Measurements from ENCODE around the gene EFCC1. TPM values are rescaled to one million over a fixed set of nuclear protein-coding genes. Genes with fewer than 3 reads are reported as not detected.
"Not testable (repeated sequence)": the region's sequence is repeated elsewhere in the genome, so short reads cannot be mapped to it uniquely, and the experiment has no call there.

Gene EFCC1
- total RNA-seq, 1 experiment from 2014 or later = not detected

GRCh38 chr3:129085818-129086217, 84.7 kb downstream of the EFCC1 start:
- no peak overlapping the region for H3K4me3 ChIP-seq (ENCODE audit: low read depth, low read length, poor library complexity, severe bottlenecking)
- intact Hi-C loops (cut with micrococcal nuclease; ENCODE audit: unreplicated experiment) = no loop called here
- POLR2A ChIA-PET (ENCODE audit: low non-redundant PET) = no interaction called here
- DNase-seq (ENCODE audit: low spot score) = no peak
- no peaks in the 10 kb centered on the region for H3K9me3 ChIP-seq (ENCODE audit: low read depth, low read length, poor library complexity, severe bottlenecking)
- BruUV-seq (replicated peaks) = no TSS peak
- H3K27ac ChIP-seq (ENCODE audit: low read depth, low read length, poor library complexity, severe bottlenecking) = no peak overlapping the region
- CTCF ChIA-PET = no interaction called here
- H3K4me1 ChIP-seq (ENCODE audit: insufficient read depth, low read length, poor library complexity, severe bottlenecking) = no peaks in the 10 kb centered on the region
- H3K36me3 ChIP-seq (ENCODE audit: insufficient read depth, low read length, poor library complexity, severe bottlenecking) = no peaks in the 10 kb centered on the region
- TF ChIP-seq CTCF (conservative IDR thresholded peaks at IDR 0.05; ENCODE audit: low read depth, low read length) (no peak), EZH2 (IDR thresholded peaks at IDR 0.05; ENCODE audit: borderline replicate concordance, low read depth, low read length, poor library complexity, severe bottlenecking) (no peak)
- no peaks in the 10 kb centered on the region for H3K27me3 ChIP-seq (replicated peaks; ENCODE audit: insufficient read depth, low read depth, low read length, poor library complexity)

- no TSS peak for BruUV-seq (replicated peaks)
- no peak for DNase-seq (ENCODE audit: low spot score)
- H3K27me3 ChIP-seq (replicated peaks; ENCODE audit: insufficient read depth, low read depth, low read length, poor library complexity) = no peaks in the 10 kb centered on the region
- ChIA-PET POLR2A (ENCODE audit: low non-redundant PET) (no interaction called here), CTCF (no interaction called here)
- no peak overlapping the region for H3K4me3 ChIP-seq (ENCODE audit: low read depth, low read length, poor library complexity, severe bottlenecking)
- no peaks in the 10 kb centered on the region for H3K4me1 ChIP-seq (ENCODE audit: insufficient read depth, low read length, poor library complexity, severe bottlenecking)
- no peak overlapping the region for H3K27ac ChIP-seq (ENCODE audit: low read depth, low read length, poor library complexity, severe bottlenecking)
- intact Hi-C loops (cut with micrococcal nuclease; ENCODE audit: unreplicated experiment) = no loop called here
- H3K9me3 ChIP-seq (ENCODE audit: low read depth, low read length, poor library complexity, severe bottlenecking) = no peaks in the 10 kb centered on the region
- TF ChIP-seq EZH2 (IDR thresholded peaks at IDR 0.05; ENCODE audit: borderline replicate concordance, low read depth, low read length, poor library complexity, severe bottlenecking) = no peak
- TF ChIP-seq CTCF (conservative IDR thresholded peaks at IDR 0.05; ENCODE audit: low read depth, low read length) = no peak
- H3K36me3 ChIP-seq (ENCODE audit: insufficient read depth, low read length, poor library complexity, severe bottlenecking) = no peaks in the 10 kb centered on the region
Measured at GRCh38 chr3:129087138-129087702, 86.1 kb downstream of the EFCC1 start.

- H3K27ac ChIP-seq (ENCODE audit: low read depth, low read length, poor library complexity, severe bottlenecking); H3K4me1 ChIP-seq (ENCODE audit: insufficient read depth, low read length, poor library complexity, severe bottlenecking); intact Hi-C loops (cut with micrococcal nuclease; ENCODE audit: unreplicated experiment); H3K9me3 ChIP-seq (ENCODE audit: low read depth, low read length, poor library complexity, severe bottlenecking); H3K27me3 ChIP-seq (replicated peaks; ENCODE audit: insufficient read depth, low read depth, low read length, poor library complexity); DNase-seq (ENCODE audit: low spot score); POLR2A ChIA-PET (ENCODE audit: low non-redundant PET); H3K36me3 ChIP-seq (ENCODE audit: insufficient read depth, low read length, poor library complexity, severe bottlenecking); CTCF ChIA-PET; H3K4me3 ChIP-seq (ENCODE audit: low read depth, low read length, poor library complexity, severe bottlenecking); BruUV-seq (replicated peaks): not testable (repeated sequence)
Measured at GRCh38 chr3:129087904-129088303, 86.8 kb downstream of the EFCC1 start.

GRCh38 chr3:129088312-129088711, 87.2 kb downstream of the EFCC1 start:
- CTCF ChIA-PET = not testable (repeated sequence)

More at GRCh38 chr3:129088312-129088711, 87.2 kb downstream of the EFCC1 start:
- H3K4me1 ChIP-seq (ENCODE audit: insufficient read depth, low read length, poor library complexity, severe bottlenecking); H3K36me3 ChIP-seq (ENCODE audit: insufficient read depth, low read length, poor library complexity, severe bottlenecking); POLR2A ChIA-PET (ENCODE audit: low non-redundant PET); intact Hi-C loops (cut with micrococcal nuclease; ENCODE audit: unreplicated experiment); DNase-seq (ENCODE audit: low spot score); H3K4me3 ChIP-seq (ENCODE audit: low read depth, low read length, poor library complexity, severe bottlenecking); H3K27me3 ChIP-seq (replicated peaks; ENCODE audit: insufficient read depth, low read depth, low read length, poor library complexity); H3K9me3 ChIP-seq (ENCODE audit: low read depth, low read length, poor library complexity, severe bottlenecking); H3K27ac ChIP-seq (ENCODE audit: low read depth, low read length, poor library complexity, severe bottlenecking); BruUV-seq (replicated peaks): not testable (repeated sequence)

Other genes starting within 250 kb of the EFCC1 start
- 54.5 and 54.9 TPM in 2 replicates for gene ACAD9, start 121.7 kb upstream of the EFCC1 start, total RNA-seq (2021)
- 0.26 TPM in 1 of 2 replicates, not detected in the other for gene CFAP92, start 7.2 kb upstream of the EFCC1 start, total RNA-seq (2021)
- not detected in 2 replicates for gene GP9, start 59.5 kb downstream of the EFCC1 start, total RNA-seq (2021)
- gene RAB43, start 120.5 kb downstream of the EFCC1 start, total RNA-seq (2021) = 2.9 and 7.3 TPM in 2 replicates
- gene ISY1, start 159.8 kb downstream of the EFCC1 start, total RNA-seq (2021) = 46.2 and 49.8 TPM in 2 replicates
- gene CNBP, start 182.6 kb downstream of the EFCC1 start, total RNA-seq (2021) = 396 and 438 TPM in 2 replicates
- gene COPG1, start 248.3 kb downstream of the EFCC1 start, total RNA-seq (2021) = 157 and 158 TPM in 2 replicates